ENCODE measurements around the gene PCDHGB5.
"Not testable (repeated sequence)": the region's sequence is repeated elsewhere in the genome, so short reads cannot be mapped to it uniquely, and the experiment has no call there.

Gene PCDHGB5

GRCh38 chr5:141393267-141393666 lies 4.5 kb upstream of the PCDHGB5 start:
- H3K27me3 ChIP-seq (ENCODE audit: low read length): no peaks in the 10 kb centered on the region
- TF ChIP-seq EZH2phosphoT487 (conservative IDR thresholded peaks at IDR 0.05; ENCODE audit: low read length): no peak
- no peak overlapping the region for H3K4me3 ChIP-seq (ENCODE audit: insufficient read depth, low read length, poor library complexity, severe bottlenecking)
- H3K9ac ChIP-seq (ENCODE audit: low read length): no peak overlapping the region
- no peaks in the 10 kb centered on the region for H3K9me2 ChIP-seq (replicated peaks; ENCODE audit: insufficient read depth, low read length)
- H3K4me2 ChIP-seq (ENCODE audit: low read depth, low read length, poor library complexity, severe bottlenecking): no peak overlapping the region
- H3K36me3 ChIP-seq (ENCODE audit: low read length): no peaks in the 10 kb centered on the region
- no peak overlapping the region for H2AFZ ChIP-seq (ENCODE audit: low read depth, low read length, severe bottlenecking)
- no peak overlapping the region for H3K27ac ChIP-seq (ENCODE audit: low read depth, low read length)
- no peaks in the 10 kb centered on the region for H4K20me1 ChIP-seq (ENCODE audit: low read depth, low read length)
- H3K9me3 ChIP-seq (ENCODE audit: insufficient read depth, low read length): no peaks in the 10 kb centered on the region; the same call in 1 of the 2 replicates
- no peaks in the 10 kb centered on the region for H3K79me2 ChIP-seq (ENCODE audit: insufficient read depth, low read length)
- H3F3A ChIP-seq (ENCODE audit: insufficient read depth): no peaks in the 10 kb centered on the region; the same call in none of the 2 replicates

GRCh38 chr5:141394401-141395187 lies 3.2 kb upstream of the PCDHGB5 start:
- H3K79me2 ChIP-seq (ENCODE audit: insufficient read depth, low read length); H2AFZ ChIP-seq (ENCODE audit: low read depth, low read length, severe bottlenecking); H3K9me2 ChIP-seq (replicated peaks; ENCODE audit: insufficient read depth, low read length); H3F3A ChIP-seq (ENCODE audit: insufficient read depth); H3K4me2 ChIP-seq (ENCODE audit: low read depth, low read length, poor library complexity, severe bottlenecking); H4K20me1 ChIP-seq (ENCODE audit: low read depth, low read length); H3K27ac ChIP-seq (ENCODE audit: low read depth, low read length); H3K36me3 ChIP-seq (ENCODE audit: low read length); H3K4me3 ChIP-seq (ENCODE audit: insufficient read depth, low read length, poor library complexity, severe bottlenecking); H3K27me3 ChIP-seq (ENCODE audit: low read length); H3K9ac ChIP-seq (ENCODE audit: low read length): not testable (repeated sequence)
- peaks cover 12% of the 10 kb centered on the region; the same call in 1 of the 2 replicates for H3K9me3 ChIP-seq (ENCODE audit: insufficient read depth, low read length)

- Histone ChIP-seq H3K9ac (ENCODE audit: low read length) (no peak overlapping the region), H3K27ac (ENCODE audit: low read depth, low read length) (no peak overlapping the region), H3K9me2 (replicated peaks; ENCODE audit: insufficient read depth, low read length) (no peaks in the 10 kb centered on the region), H3K79me2 (ENCODE audit: insufficient read depth, low read length) (no peaks in the 10 kb centered on the region), H3F3A (ENCODE audit: insufficient read depth) (no peaks in the 10 kb centered on the region; the same call in 1 of the 2 replicates), H3K36me3 (ENCODE audit: low read length) (peaks cover 10% of the 10 kb centered on the region; the same call in 1 of the 2 replicates), H3K4me2 (ENCODE audit: low read depth, low read length, poor library complexity, severe bottlenecking) (no peak overlapping the region), H3K9me3 (ENCODE audit: insufficient read depth, low read length) (peaks cover 23% of the 10 kb centered on the region; the same call in 1 of the 2 replicates), H4K20me1 (ENCODE audit: low read depth, low read length) (no peaks in the 10 kb centered on the region), H3K4me3 (ENCODE audit: insufficient read depth, low read length, poor library complexity, severe bottlenecking) (no peak overlapping the region), H3K27me3 (ENCODE audit: low read length) (no peaks in the 10 kb centered on the region), H2AFZ (ENCODE audit: low read depth, low read length, severe bottlenecking) (no peak overlapping the region)
- no peak for TF ChIP-seq CTCF (IDR thresholded peaks at IDR 0.05; ENCODE audit: insufficient read depth, low read length, poor library complexity, severe bottlenecking)
- TF ChIP-seq EZH2phosphoT487 (conservative IDR thresholded peaks at IDR 0.05; ENCODE audit: low read length): no peak
Measured at GRCh38 chr5:141398608-141399007, 861 bp downstream of the PCDHGB5 start.

- Histone ChIP-seq H3K9me2 (replicated peaks; ENCODE audit: insufficient read depth, low read length) (no peaks in the 10 kb centered on the region), H3K9me3 (ENCODE audit: insufficient read depth, low read length) (peaks cover 23% of the 10 kb centered on the region; the same call in 1 of the 2 replicates), H3K36me3 (ENCODE audit: low read length) (peaks cover 10% of the 10 kb centered on the region; the same call in 1 of the 2 replicates), H3K4me2 (ENCODE audit: low read depth, low read length, poor library complexity, severe bottlenecking) (no peak overlapping the region), H4K20me1 (ENCODE audit: low read depth, low read length) (no peaks in the 10 kb centered on the region), H3K79me2 (ENCODE audit: insufficient read depth, low read length) (no peaks in the 10 kb centered on the region; the same call in 1 of the 2 replicates), H3K4me3 (ENCODE audit: insufficient read depth, low read length, poor library complexity, severe bottlenecking) (no peak overlapping the region), H2AFZ (ENCODE audit: low read depth, low read length, severe bottlenecking) (no peak overlapping the region), H3K27ac (ENCODE audit: low read depth, low read length) (no peak overlapping the region), H3K9ac (ENCODE audit: low read length) (no peak overlapping the region), H3K27me3 (ENCODE audit: low read length) (no peaks in the 10 kb centered on the region), H3F3A (ENCODE audit: insufficient read depth) (no peaks in the 10 kb centered on the region; the same call in 1 of the 2 replicates)
- TF ChIP-seq EZH2phosphoT487 (conservative IDR thresholded peaks at IDR 0.05; ENCODE audit: low read length) (no peak), CTCF (IDR thresholded peaks at IDR 0.05; ENCODE audit: insufficient read depth, low read length, poor library complexity, severe bottlenecking) (no peak)
Measured at GRCh38 chr5:141399555-141400258, 2.0 kb downstream of the PCDHGB5 start.
